ENCODE results near the gene INTS3. TPM values are rescaled to one million over a fixed set of nuclear protein-coding genes. Genes with fewer than 3 reads are reported as not detected.

Gene INTS3
- total and polyA plus RNA-seq, 9 of the 15 experiments (the other 6 are each of a cell fraction or from before 2014, with no cell fraction given) = 6.3 to 24.1 (median 14.3) TPM

DNA sequence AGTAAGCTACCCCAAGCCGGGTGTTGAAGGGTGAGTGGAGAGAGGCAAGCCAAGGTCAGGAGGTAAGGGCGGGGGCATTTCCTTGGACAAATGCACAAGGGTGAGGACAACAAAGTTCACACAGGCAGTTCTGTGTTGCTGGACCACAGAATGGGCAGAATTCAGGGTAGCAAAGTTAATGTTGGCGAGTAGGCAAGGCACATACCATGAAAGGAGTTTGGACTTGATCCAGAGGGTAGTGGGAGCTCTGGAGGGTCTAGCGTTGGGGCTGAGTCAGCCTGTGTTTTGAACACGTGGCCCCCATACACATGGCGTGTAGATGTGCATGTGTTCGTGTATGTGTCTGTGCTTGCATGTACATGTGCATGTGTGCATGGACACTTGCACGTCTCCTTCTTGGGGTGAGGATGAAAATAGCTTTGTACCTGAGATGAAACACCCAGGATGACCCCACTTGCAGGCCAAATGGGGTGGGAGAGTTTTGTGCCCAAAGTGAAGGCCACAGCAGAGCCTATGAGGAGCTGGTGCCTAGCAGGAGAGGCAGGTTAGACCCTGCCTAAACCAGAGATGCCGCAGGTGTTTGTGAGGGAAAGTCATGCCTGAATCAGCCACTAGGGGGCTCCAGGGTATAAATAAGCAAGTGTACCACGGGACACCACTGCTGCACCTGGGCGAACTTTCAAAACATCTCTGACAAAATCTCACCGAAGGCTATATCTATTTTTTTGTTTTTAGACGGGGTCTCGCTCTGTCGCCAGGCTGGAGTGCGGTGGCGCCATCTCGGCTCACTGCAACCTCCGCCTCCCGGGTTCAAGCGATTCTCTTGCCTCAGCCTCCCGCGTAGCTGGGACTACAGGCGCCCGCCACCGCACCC is 69.2 kb downstream of the INTS3 start (continued):
- TF ChIP-seq ZBTB26 (CRISPR knock-in tag; IDR thresholded peaks at IDR 0.05) = no peak
- TF ChIP-seq MAX (CRISPR knock-in tag; IDR thresholded peaks at IDR 0.05) = peak; percentile 32; the same call in 1 of the 2 replicates
- TF ChIP-seq RCOR1 (IDR thresholded peaks at IDR 0.05; ENCODE audit: borderline replicate concordance in 1 of 2, low read depth in 2 of 2, low read length in 2 of 2) = peak in 1 of 2 experiments; percentile 18; a peak in 1 of 4 replicates
- TF ChIP-seq, protein P1, sequence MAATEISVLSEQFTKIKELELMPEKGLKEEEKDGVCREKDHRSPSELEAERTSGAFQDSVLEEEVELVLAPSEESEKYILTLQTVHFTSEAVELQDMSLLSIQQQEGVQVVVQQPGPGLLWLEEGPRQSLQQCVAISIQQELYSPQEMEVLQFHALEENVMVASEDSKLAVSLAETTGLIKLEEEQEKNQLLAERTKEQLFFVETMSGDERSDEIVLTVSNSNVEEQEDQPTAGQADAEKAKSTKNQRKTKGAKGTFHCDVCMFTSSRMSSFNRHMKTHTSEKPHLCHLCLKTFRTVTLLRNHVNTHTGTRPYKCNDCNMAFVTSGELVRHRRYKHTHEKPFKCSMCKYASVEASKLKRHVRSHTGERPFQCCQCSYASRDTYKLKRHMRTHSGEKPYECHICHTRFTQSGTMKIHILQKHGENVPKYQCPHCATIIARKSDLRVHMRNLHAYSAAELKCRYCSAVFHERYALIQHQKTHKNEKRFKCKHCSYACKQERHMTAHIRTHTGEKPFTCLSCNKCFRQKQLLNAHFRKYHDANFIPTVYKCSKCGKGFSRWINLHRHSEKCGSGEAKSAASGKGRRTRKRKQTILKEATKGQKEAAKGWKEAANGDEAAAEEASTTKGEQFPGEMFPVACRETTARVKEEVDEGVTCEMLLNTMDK (IDR thresholded peaks at IDR 0.05; ENCODE audit: borderline replicate concordance, insufficient read depth, low read depth, low read length, poor library complexity, severe bottlenecking) = peak; percentile 25
- TF ChIP-seq HIVEP1 (CRISPR knock-in tag; IDR thresholded peaks at IDR 0.05) = no peak
- no peak for TF ChIP-seq KAT8 (IDR thresholded peaks at IDR 0.05; ENCODE audit: low read depth)
- TF ChIP-seq TGIF2 (CRISPR knock-in tag; IDR thresholded peaks at IDR 0.05) = no peak
- TF ChIP-seq HES1 (IDR thresholded peaks at IDR 0.05; ENCODE audit: low read depth) = no peak
- peak; percentile 33; the same call in 1 of the 2 replicates for TF ChIP-seq TFAP4 (CRISPR knock-in tag; IDR thresholded peaks at IDR 0.05; ENCODE audit: borderline replicate concordance)
- TF ChIP-seq ZNF3 (CRISPR knock-in tag; IDR thresholded peaks at IDR 0.05) = no peak
- TF ChIP-seq ZKSCAN8 (CRISPR knock-in tag; IDR thresholded peaks at IDR 0.05) = no peak
- no peak for TF ChIP-seq HOXB6 (CRISPR knock-in tag; IDR thresholded peaks at IDR 0.05; ENCODE audit: borderline replicate concordance)

Data from K562 (cell line).